Karpas-422 (cell line): ENCODE results near the gene HTRA2. TPM values are rescaled to one million over a fixed set of nuclear protein-coding genes. Genes with fewer than 3 reads are reported as not detected.

ENCODE experiments used
- DNase-seq: peaks from one replicate; pipeline ENCODE4 v3.0.0-alpha.2; 2015
- H2AFZ ChIP-seq: fragments of 200-600 bp; sonication (generic); 2 replicates; pipeline ENCODE4 v1.6.1; 2014; ENCODE audit warnings: antibody characterized with exemption, low read length, mixed read lengths
- H3K27ac ChIP-seq: fragments of 200-600 bp; sonication (generic); 2 replicates; pipeline ENCODE4 v1.5.1; 2014; ENCODE audit warnings: mild to moderate bottlenecking, low read length, moderate library complexity
- H3K27me3 ChIP-seq: fragments of 200-600 bp; sonication (generic); 2 replicates; pipeline ENCODE4 v1.6.1; 2014; ENCODE audit warnings: low read length, mixed read lengths
- H3K36me3 ChIP-seq: fragments of 200-600 bp; sonication (generic); 2 replicates; pipeline ENCODE4 v1.6.1; 2014; ENCODE audit warnings: low read length, mixed read lengths; ENCODE audit not compliant: insufficient read depth
- H3K4me1 ChIP-seq: fragments of 200-600 bp; sonication (generic); 2 replicates; pipeline ENCODE4 v1.6.1; 2014; ENCODE audit warnings: mild to moderate bottlenecking, low read length, mixed read lengths
- H3K4me2 ChIP-seq: fragments of 200-600 bp; sonication (generic); 2 replicates; pipeline ENCODE4 v1.6.1; 2014; ENCODE audit warnings: low read length, low read depth, mild to moderate bottlenecking; ENCODE audit not compliant: poor library complexity, severe bottlenecking
- H3K4me3 ChIP-seq: fragments of 200-600 bp; sonication (generic); 2 replicates; pipeline ENCODE4 v1.5.1; 2014; ENCODE audit warnings: mild to moderate bottlenecking, antibody characterized with exemption, low read length, mixed read lengths
- H3K79me2 ChIP-seq: fragments of 200-600 bp; sonication (generic); 2 replicates; pipeline ENCODE4 v1.6.1; 2014; ENCODE audit warnings: mild to moderate bottlenecking, low read length, mixed read lengths
- H3K9ac ChIP-seq: fragments of 200-600 bp; sonication (generic); 2 replicates; pipeline ENCODE4 v1.6.0; 2014; ENCODE audit warnings: low read length
- H3K9me2 ChIP-seq: fragments of 200-600 bp; sonication (generic), shearing (Covaris generic); replicated peaks from 2 replicates; pipeline ENCODE4 v1.6.0; 2014; ENCODE audit warnings: mild to moderate bottlenecking, low read length, moderate library complexity; ENCODE audit not compliant: insufficient read depth
- H3K9me3 ChIP-seq: fragments of 300-700, 200-600 bp; sonication (generic); 2 replicates; pipeline ENCODE4 v1.6.1; 2014; ENCODE audit warnings: low read length, mixed read lengths
- H4K20me1 ChIP-seq: fragments of 200-600 bp; sonication (generic); 2 replicates; pipeline ENCODE4 v1.6.1; 2014; ENCODE audit warnings: mild to moderate bottlenecking, antibody characterized with exemption, low read length, low read depth; ENCODE audit not compliant: insufficient read depth
- total RNA-seq: library from RNA; depleted of rRNA; stranded (reverse); fragments of >200 nt; shearing (Covaris generic); gene quantifications from 2 replicates; pipeline ENCODE4 v1.2.3, GENCODE V29; 2014; ENCODE audit warnings: low replicate concordance

HTRA2 gene
- total RNA-seq, 1 experiment from 2014 or later, result 36.8 TPM

DNA sequence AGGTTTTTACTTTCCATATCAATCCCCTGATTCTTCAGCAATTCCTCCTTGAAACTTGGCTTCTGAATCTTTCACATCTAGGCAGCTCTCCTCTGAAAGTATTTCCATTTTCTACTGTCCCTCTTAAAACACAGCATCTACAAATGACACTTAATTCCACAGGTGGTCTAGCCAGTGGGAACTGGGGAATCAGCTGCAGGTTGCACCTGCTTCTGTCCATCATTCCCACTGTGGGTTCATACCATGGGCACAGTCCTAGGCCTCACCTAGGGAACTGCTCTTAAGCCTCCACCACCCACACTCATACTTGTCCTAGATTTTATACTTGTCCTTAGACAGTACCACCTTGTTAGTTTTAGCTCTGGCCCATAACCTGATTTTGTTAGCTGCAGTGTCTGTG lies 21.8 kb downstream of the HTRA2 start:
- Histone ChIP-seq H3K27me3 (no peaks in the 10 kb centered on the region), H3K9me3 (no peaks in the 10 kb centered on the region), H3K27ac (no peak overlapping the region), H3K9me2 (no peaks in the 10 kb centered on the region), H3K4me1 (peaks cover 13% of the 10 kb centered on the region), H3K9ac (no peak overlapping the region), H2AFZ (no peak overlapping the region), H3K79me2 (no peaks in the 10 kb centered on the region), H3K36me3 (0 out of 2 replicates have a peak, but pooled peaks cover 4% of the 10 kb centered on the region), H3K4me3 (no peak overlapping the region), H4K20me1 (peaks cover 14% of the 10 kb centered on the region; the same call in 1 of the 2 replicates), H3K4me2 (no peak overlapping the region)
- DNase-seq, result no peak

DNA sequence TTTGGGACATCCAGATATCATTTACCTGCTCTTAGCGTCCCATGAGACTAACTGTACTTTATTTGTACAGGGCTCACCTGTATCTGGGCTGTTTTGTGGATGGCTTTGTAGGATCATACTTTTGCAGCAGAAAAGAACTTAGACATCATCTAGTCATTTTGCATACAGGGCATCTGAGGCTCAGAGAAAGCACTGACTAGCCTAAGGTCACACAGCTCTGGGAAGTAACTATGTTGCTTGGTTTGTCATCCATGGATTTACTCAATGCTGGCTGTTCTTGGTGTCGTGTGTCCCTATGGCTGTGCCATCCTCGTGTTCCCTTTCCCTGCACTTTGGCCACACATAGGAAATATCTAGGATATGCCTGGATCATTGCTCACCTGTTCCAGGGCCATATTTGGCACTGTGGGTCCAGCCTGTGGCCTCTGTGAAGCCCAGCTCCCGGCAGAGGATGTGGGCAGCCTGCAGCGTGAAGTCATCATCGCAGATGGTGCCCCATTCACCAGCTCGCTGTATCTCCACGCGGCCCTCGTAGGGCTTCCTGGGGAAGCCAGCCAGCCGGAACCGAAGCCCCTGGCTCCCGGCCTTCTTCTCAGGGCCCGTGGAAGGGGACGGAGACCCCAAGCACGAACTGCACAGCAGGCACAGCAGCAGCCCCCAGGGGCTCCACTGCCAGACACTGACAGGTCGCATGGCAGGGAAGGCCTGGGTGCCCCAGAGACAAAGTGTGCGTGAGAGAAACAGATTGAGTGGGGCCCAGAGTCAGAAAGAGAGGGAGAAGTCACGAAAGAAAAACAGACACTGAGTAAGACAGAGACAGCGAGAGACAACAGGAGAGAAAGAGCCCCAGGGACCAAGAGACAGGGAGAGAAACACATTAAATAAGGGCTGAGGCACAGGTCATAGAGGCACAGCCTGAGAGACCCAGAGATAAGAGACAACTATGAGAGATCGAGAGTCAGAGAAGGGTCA lies 22.5 kb downstream of the HTRA2 start:
- no peak overlapping the region for H3K9ac ChIP-seq
- H3K9me3 ChIP-seq, result no peaks in the 10 kb centered on the region
- H3K27ac ChIP-seq, result no peak overlapping the region
- H3K4me3 ChIP-seq, result no peak overlapping the region
- H4K20me1 ChIP-seq, result peaks cover 14% of the 10 kb centered on the region; the same call in 1 of the 2 replicates
- no peak for DNase-seq
- H3K79me2 ChIP-seq, result no peaks in the 10 kb centered on the region
- H3K9me2 ChIP-seq, result no peaks in the 10 kb centered on the region
- no peak overlapping the region for H2AFZ ChIP-seq
- H3K4me1 ChIP-seq, result peaks cover 13% of the 10 kb centered on the region
- H3K36me3 ChIP-seq, result 0 out of 2 replicates have a peak, but pooled peaks cover 4% of the 10 kb centered on the region
- H3K4me2 ChIP-seq, result no peak overlapping the region
- no peaks in the 10 kb centered on the region for H3K27me3 ChIP-seq

DNA sequence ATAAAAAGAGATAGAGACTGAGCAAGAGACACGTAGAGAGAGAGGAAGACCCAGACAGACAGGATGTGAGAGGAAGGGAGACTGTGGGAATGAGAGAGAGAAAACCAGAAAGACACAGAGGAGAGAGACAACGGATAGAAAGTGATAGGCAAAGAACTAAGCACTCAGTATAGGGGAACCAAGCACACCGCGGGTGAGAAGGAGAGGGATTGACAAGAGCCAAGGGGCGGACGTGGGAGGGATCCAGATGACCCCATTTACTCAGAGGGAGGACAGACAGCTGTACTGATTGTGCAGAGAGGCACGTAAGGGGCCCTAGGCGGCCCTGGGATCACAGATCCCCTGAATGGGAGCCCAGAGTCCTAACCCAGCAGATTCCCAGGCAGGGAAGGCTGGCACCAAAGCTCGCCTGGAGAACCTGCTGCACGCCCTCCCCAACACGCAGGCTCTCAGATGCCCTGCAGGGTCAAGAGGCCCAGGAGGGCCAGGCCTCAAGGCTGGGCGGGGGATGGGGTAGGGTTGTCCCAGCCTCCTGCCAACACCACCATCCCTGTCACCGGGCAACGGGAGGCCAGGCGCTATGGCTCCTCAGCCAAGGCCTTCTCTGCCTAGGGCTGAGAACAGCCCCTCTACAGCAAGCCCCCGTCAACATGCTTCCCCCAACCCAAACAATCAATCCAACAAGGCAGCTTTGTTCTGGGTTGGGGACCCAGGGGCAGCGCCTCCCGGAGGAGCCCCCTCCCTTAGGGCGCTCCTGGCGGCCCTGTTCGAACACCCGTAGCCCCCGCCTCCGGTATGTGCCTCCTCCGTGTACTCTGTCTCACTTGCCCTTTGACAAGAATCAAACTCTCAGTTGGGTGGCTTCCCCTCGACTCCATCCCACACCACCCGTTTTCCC lies 23.4 kb downstream of the HTRA2 start:
- H3K36me3 ChIP-seq, result 0 out of 2 replicates have a peak, but pooled peaks cover 4% of the 10 kb centered on the region
- no peaks in the 10 kb centered on the region for H3K9me2 ChIP-seq
- no peaks in the 10 kb centered on the region for H3K27me3 ChIP-seq
- no peak for DNase-seq
- H3K4me2 ChIP-seq, result peak overlapping the region; percentile 71
- H3K79me2 ChIP-seq, result no peaks in the 10 kb centered on the region
- H2AFZ ChIP-seq, result no peak overlapping the region; the same call in 1 of the 2 replicates
- peaks cover 13% of the 10 kb centered on the region for H3K4me1 ChIP-seq
- H3K9ac ChIP-seq, result 0 out of 2 replicates have a peak overlapping the region, but pooled peaks have one; percentile 78
- peak overlapping the region; percentile 68; the same call in 1 of the 2 replicates for H3K4me3 ChIP-seq
- H3K9me3 ChIP-seq, result no peaks in the 10 kb centered on the region
- H4K20me1 ChIP-seq, result peaks cover 14% of the 10 kb centered on the region; the same call in 1 of the 2 replicates
- no peak overlapping the region for H3K27ac ChIP-seq

DNA sequence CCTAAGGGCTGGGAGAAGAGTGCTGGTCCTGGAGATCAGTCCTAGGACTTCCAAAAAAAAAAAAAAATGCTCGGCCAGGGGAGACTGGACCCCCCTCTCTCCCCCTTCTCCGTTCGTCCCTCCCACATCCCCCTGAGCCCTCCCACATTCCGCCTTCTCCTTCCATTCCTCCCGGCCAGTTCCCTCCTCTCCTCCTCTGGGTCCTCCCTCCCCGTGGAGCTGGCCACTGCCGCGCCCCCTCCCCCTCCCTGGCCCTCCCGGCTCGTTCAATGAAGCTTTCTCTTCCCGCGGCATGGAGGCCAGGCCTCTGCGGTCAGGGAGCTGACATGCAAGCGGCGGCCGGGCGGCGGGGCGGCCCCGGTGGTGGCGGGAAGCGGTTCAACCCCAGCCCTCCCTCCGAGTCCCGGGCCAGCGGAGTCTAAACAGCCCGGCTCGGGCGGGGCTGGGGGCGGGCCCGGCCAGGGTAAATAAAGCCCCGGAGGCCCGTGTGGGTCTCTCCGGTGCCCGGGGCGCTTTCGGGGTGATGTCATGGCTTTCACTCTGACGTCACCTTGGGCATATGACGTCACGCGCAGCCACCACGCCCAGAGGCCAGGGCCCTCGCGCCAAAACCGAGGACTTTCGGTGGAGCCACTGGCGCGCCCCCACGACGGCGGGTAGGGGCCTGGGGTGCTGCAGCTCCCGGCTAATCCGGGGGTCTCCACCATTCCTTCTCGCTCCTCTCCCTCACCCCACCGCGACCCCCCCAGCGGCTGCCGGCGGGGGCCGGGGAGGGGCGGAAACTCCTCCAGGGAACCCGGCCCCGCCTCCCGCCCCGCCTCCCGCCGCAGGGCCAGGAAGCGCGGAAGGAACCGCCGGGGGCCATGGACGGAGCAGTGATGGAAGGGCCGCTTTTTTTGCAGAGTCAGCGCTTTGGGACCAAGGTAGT lies 24.4 kb downstream of the HTRA2 start, which contains the start of the genes DOK1 and LOXL3:
TSS of gene DOK1 (plus strand) at position 829 of the 928 bp plus-strand sequence. CDS start at position 864, 35 bp downstream.
TSS of gene LOXL3 (minus strand) at position 51 of the 928 bp plus-strand sequence. CDS start 1,308 bp downstream, outside the sequence.
- H4K20me1 ChIP-seq, result peaks cover 14% of the 10 kb centered on the region; the same call in 1 of the 2 replicates
- H3K4me2 ChIP-seq, result peak within 1 kb of the TSS; percentile 71
- H3K9me3 ChIP-seq, result no peaks in the 10 kb centered on the region
- peak; percentile 93 for DNase-seq
- peak within 1 kb of the TSS; percentile 72 for H2AFZ ChIP-seq
- no peak within 1 kb of the TSS for H3K27ac ChIP-seq
- 0 out of 2 replicates have a peak, but pooled peaks cover 4% of the 10 kb centered on the region for H3K36me3 ChIP-seq
- no peaks in the 10 kb centered on the region for H3K9me2 ChIP-seq
- no peaks in the 10 kb centered on the region for H3K27me3 ChIP-seq
- H3K4me3 ChIP-seq, result peak within 1 kb of the TSS; percentile 68
- no peaks in the 10 kb centered on the region for H3K79me2 ChIP-seq
- peak within 1 kb of the TSS; percentile 78 for H3K9ac ChIP-seq
- peaks cover 13% of the 10 kb centered on the region for H3K4me1 ChIP-seq

DNA sequence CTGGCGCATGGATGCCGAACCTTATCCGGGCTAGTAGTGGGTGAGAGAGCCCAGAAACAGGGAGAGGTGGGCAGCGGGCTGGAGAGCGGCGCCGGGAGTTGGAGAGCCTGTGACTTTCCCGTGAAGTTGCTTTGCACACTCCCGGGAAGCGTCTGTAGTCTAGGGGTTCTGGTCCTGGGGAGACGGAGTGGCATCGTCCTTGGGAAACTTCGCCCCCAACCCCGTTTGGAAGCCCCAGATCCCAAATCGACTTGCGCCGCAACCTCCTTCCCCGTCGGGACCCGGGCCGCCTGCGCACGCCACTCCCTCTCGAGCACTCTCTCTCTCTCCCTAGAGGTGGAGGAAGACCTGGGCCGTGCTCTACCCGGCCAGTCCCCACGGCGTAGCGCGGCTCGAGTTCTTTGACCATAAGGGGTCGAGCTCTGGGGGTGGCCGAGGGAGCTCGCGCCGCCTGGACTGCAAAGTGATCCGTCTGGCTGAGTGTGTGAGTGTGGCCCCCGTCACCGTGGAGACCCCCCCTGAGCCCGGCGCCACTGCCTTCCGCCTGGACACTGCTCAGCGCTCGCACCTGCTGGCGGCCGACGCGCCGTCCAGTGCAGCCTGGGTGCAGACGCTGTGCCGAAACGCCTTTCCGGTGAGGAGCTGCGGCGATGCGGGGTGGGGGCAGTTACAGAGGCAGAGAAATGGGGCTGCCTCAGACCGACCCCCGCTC lies 25.2 kb downstream of the HTRA2 start:
- H3K36me3 ChIP-seq, result 0 out of 2 replicates have a peak, but pooled peaks cover 4% of the 10 kb centered on the region
- H4K20me1 ChIP-seq, result peaks cover 14% of the 10 kb centered on the region; the same call in 1 of the 2 replicates
- peak overlapping the region; percentile 68 for H3K4me3 ChIP-seq
- peak overlapping the region; percentile 71 for H3K4me2 ChIP-seq
- peak overlapping the region; percentile 72 for H2AFZ ChIP-seq
- H3K9ac ChIP-seq, result peak overlapping the region; percentile 78
- no peaks in the 10 kb centered on the region for H3K79me2 ChIP-seq
- H3K9me2 ChIP-seq, result no peaks in the 10 kb centered on the region
- peak; percentile 86 for DNase-seq
- H3K4me1 ChIP-seq, result peaks cover 13% of the 10 kb centered on the region
- H3K27me3 ChIP-seq, result no peaks in the 10 kb centered on the region
- H3K9me3 ChIP-seq, result no peaks in the 10 kb centered on the region
- no peak overlapping the region for H3K27ac ChIP-seq

DNA sequence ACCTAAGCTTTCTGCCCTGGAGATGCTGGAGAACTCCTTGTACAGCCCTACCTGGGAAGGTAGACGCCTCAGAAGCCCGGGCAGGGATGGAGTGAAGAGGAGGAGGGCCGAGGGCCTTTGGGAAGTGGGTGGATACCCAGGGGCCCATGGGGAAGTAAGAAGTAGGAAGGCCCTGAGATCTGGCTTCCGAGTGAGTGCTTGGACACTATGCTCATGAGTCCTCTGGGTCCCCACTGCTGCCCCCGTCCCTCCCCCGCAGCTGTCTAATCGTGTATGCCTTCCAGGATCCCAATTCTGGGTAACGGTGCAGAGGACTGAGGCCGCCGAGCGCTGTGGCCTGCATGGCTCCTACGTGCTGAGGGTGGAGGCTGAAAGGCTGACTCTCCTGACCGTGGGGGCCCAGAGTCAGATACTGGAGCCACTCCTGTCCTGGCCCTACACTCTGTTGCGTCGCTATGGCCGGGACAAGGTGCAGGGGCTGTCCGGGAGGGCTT lies 25.9 kb downstream of the HTRA2 start:
- H4K20me1 ChIP-seq, result peaks cover 14% of the 10 kb centered on the region; the same call in 1 of the 2 replicates
- H3K79me2 ChIP-seq, result no peaks in the 10 kb centered on the region
- peak overlapping the region; percentile 68 for H3K4me3 ChIP-seq
- peaks cover 13% of the 10 kb centered on the region for H3K4me1 ChIP-seq
- 0 out of 2 replicates have a peak, but pooled peaks cover 4% of the 10 kb centered on the region for H3K36me3 ChIP-seq
- H3K27ac ChIP-seq, result no peak overlapping the region
- no peaks in the 10 kb centered on the region for H3K27me3 ChIP-seq
- no peak for DNase-seq
- no peaks in the 10 kb centered on the region for H3K9me3 ChIP-seq
- peak overlapping the region; percentile 71 for H3K4me2 ChIP-seq
- no peaks in the 10 kb centered on the region for H3K9me2 ChIP-seq
- H2AFZ ChIP-seq, result no peak overlapping the region
- H3K9ac ChIP-seq, result peak overlapping the region; percentile 78
